Osteocyte (in vitro differentiated cells): ENCODE measurements around the gene RAD23B. TPM values are rescaled to one million over a fixed set of nuclear protein-coding genes. Genes with fewer than 3 reads are reported as not detected.
A peak's percentile ranks its signal among the peaks of the same experiment; 100 is the strongest.

Source experiments
- DNase-seq: peaks from one replicate; pipeline ENCODE4 v3.0.0; 2021; ENCODE audit warnings: mixed read lengths; ENCODE audit not compliant: unreplicated experiment; ENCODE audit errors: extremely low spot score
- H3K27ac Mint-ChIP-seq: one replicate; pipeline ENCODE4 v1.8.0; 2021; ENCODE audit warnings: mild to moderate bottlenecking, mixed read lengths; ENCODE audit not compliant: unreplicated experiment
- H3K27me3 Mint-ChIP-seq: one replicate; pipeline ENCODE4 v1.8.0; 2021; ENCODE audit warnings: mixed read lengths; ENCODE audit not compliant: unreplicated experiment
- H3K36me3 Mint-ChIP-seq: one replicate; pipeline ENCODE4 v1.8.0; 2021; ENCODE audit warnings: mixed read lengths; ENCODE audit not compliant: unreplicated experiment
- H3K4me1 Mint-ChIP-seq: one replicate; pipeline ENCODE4 v1.8.0; 2021; ENCODE audit warnings: mixed read lengths; ENCODE audit not compliant: unreplicated experiment
- H3K4me3 Mint-ChIP-seq: one replicate; pipeline ENCODE4 v1.8.0; 2021; ENCODE audit warnings: mild to moderate bottlenecking, moderate library complexity, mixed read lengths; ENCODE audit not compliant: unreplicated experiment
- H3K9me3 Mint-ChIP-seq: one replicate; pipeline ENCODE4 v1.8.0; 2021; ENCODE audit warnings: mixed read lengths; ENCODE audit not compliant: unreplicated experiment
- total RNA-seq: library from RNA; stranded (reverse); gene quantifications from 2 replicates; pipeline ENCODE4 v1.2.1, GENCODE V29; 2021
- TF ChIP-seq, protein P1 (sequence below): fragments of 200-600 bp; sonication (generic); IDR thresholded peaks from 2 replicates; pipeline ENCODE4 v1.5.0; 2021; ENCODE audit warnings: antibody characterized with exemption, mild to moderate bottlenecking, moderate library complexity

The RAD23B gene
- total RNA-seq, 1 donor from 2014 or later = 125 TPM

DNA sequence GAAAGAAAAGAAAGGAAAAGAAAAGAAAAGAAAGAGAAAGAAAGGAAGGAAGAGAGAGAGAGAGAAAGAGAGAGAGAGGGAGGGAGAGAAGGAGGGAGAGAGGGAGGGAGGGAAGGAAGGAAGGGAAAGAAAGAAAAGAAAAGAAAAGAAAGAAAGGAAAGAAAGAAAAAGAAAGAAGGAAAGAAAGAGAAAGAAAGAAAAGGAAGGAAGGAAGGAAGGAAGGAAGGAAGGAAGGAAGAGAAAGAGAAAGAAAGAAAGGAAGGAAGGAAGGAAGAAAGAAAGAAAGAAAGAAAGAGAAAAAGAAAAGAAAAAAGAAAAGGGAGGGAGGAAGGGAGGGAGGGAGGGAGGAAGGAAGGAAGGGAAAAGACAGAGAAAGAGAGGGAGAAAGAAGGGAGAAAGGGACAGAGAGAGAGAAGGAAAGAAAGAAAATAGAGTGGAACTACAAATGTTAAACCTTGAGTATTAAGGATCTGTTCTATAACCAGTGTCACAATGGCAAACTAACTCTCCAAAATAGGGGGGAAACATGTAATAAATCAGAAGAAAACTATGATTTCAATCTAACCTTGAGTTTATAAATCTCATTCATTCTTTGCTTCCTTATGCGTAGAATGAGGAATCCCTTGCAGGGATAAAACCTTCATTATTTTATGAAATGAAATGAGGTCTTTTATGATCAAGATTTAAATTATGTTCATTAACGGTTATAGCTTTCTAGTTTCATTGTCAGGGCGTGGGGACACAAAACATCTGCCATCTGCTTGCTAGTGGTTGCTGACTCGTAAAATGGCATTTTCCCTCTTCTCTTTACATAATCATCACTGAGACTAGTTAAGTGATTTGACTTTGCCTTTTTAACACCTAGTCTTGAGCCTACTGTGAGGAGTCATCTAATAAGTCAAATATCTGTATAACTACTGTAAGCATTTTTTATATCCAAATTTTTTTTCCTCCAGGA is 40.7 kb upstream of the RAD23B start:
- H3K4me3 Mint-ChIP-seq = no peak overlapping the region
- DNase-seq = no peak
- H3K27ac Mint-ChIP-seq = no peak overlapping the region
- TF ChIP-seq, protein P1, sequence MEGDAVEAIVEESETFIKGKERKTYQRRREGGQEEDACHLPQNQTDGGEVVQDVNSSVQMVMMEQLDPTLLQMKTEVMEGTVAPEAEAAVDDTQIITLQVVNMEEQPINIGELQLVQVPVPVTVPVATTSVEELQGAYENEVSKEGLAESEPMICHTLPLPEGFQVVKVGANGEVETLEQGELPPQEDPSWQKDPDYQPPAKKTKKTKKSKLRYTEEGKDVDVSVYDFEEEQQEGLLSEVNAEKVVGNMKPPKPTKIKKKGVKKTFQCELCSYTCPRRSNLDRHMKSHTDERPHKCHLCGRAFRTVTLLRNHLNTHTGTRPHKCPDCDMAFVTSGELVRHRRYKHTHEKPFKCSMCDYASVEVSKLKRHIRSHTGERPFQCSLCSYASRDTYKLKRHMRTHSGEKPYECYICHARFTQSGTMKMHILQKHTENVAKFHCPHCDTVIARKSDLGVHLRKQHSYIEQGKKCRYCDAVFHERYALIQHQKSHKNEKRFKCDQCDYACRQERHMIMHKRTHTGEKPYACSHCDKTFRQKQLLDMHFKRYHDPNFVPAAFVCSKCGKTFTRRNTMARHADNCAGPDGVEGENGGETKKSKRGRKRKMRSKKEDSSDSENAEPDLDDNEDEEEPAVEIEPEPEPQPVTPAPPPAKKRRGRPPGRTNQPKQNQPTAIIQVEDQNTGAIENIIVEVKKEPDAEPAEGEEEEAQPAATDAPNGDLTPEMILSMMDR = no peak
- H3K27me3 Mint-ChIP-seq = no peaks in the 10 kb centered on the region
- no peaks in the 10 kb centered on the region for H3K9me3 Mint-ChIP-seq
- no peaks in the 10 kb centered on the region for H3K36me3 Mint-ChIP-seq
- peaks cover 14% of the 10 kb centered on the region for H3K4me1 Mint-ChIP-seq

DNA sequence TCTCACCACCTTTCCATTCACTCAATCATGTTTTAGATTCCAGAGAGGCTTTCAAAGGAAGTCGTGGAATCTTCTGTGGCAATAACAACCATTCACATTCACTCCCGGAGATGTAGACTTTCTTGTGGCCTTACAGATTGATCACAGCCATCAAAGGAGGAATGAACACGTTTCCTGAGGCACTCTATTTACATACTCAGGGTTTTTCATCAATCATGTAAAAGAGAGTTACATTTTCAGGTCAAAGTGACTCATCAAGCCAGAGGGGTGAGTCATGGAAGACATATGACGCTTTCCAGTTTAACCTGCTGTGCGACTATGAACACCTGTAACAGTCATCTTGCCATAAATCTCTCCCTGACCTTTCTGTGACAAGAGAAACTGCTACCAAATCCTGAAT is 39.3 kb upstream of the RAD23B start:
- DNase-seq = no peak
- Mint-ChIP-seq H3K27me3 (no peaks in the 10 kb centered on the region), H3K9me3 (no peaks in the 10 kb centered on the region), H3K4me1 (peaks cover 27% of the 10 kb centered on the region), H3K4me3 (no peak overlapping the region), H3K27ac (no peak overlapping the region), H3K36me3 (no peaks in the 10 kb centered on the region)
- TF ChIP-seq, protein P1 = no peak

DNA sequence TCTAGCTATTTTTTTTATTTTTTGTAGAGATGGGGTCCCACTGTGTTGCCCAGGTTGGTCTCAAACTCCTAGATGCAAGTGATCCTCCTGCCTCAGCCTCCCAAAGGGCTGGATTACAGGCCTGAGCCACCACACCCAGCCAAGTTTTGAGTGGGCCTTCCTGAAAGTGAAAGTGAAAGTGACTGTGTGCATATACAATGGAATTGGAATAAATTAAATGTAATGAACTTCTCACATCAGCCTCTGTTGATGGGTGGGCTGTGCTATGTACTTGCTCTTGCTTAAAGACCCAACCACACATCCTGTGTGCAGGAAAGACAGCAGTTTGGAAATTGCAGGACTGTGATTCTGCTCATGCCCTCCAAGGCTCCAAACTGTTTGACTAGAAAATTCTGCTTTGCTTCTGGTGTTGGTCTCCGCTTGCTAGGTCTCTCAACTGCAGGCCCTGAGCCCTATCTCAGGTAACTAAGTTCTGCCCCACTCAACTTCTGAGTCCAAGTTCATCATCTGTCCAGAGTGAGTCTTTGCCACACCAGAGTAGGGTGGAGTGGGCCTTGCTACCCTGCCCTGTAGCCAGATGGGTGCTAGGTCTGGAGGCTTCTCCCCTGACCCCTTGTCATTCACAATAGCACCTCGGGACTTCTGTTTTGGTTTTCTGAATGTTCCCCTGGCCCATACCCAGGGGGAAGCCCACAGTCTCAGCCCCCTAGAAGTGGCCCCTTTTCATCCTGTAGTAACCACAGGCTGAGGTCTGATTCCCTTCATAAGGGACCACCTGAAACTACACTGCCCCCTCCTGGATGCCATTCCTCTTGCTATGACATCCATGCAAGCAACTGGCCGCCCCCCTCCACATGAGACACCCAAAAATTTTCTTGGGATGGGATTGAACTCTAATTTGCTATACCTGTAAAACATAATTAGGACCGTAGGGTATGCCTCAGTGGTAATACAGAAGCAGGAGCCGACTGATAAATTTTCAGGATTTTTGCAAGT is 36.5 kb upstream of the RAD23B start:
- Mint-ChIP-seq H3K27ac (no peak overlapping the region), H3K4me3 (no peak overlapping the region), H3K27me3 (no peaks in the 10 kb centered on the region), H3K36me3 (no peaks in the 10 kb centered on the region), H3K9me3 (no peaks in the 10 kb centered on the region), H3K4me1 (peaks cover 49% of the 10 kb centered on the region)
- no peak for DNase-seq
- TF ChIP-seq, protein P1 = no peak

DNA sequence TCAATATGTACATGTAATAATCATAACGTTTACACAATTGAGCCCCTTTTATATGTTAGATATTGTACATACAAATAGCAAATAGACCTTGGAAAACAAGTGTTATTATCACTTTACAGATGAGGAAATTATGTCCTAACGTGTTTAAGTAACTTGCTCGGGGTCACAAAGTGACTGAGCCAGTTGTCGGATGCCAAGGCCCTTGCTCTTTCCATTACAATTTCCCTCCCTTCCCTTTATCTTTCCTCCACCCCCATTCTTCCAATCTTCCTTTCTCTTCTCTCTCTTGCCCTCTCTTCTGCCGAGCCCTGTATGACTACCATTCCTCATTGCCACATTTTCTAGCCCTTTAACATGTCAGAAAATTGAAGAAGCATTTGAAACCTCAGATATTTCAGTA is 34.4 kb upstream of the RAD23B start:
- Mint-ChIP-seq H3K9me3 (peaks cover 4% of the 10 kb centered on the region), H3K27ac (peak overlapping the region; percentile 95), H3K4me3 (peak overlapping the region; percentile 27), H3K4me1 (peaks cover 62% of the 10 kb centered on the region), H3K36me3 (no peaks in the 10 kb centered on the region), H3K27me3 (no peaks in the 10 kb centered on the region)
- no peak for DNase-seq
- TF ChIP-seq, protein P1 = no peak
